IMR-90 (cell line): ENCODE data around the gene NUDT1. TPM values are rescaled to one million over a fixed set of nuclear protein-coding genes. Genes with fewer than 3 reads are reported as not detected.

Experiments
- ATAC-seq: fragments of 200-7000 bp; cut with Tn5 transposase; 2 replicates; pipeline ENCODE4 v1.9.1; 2020; ENCODE audit warnings: low read depth, mild to moderate bottlenecking, moderate library complexity
- BruUV-seq: library from RNA; stranded (reverse); fragments of 400-500 nt; replicated peaks from 2 replicates; lab custom pipeline; 2021; lab: Mats Ljungman, UMichigan
- CTCF ChIA-PET: fragments of 300-600 bp; formaldehyde crosslinking; extraction: SDS; loops from one replicate; lab custom pipeline; 2021; ENCODE audit warnings: antibody characterized with exemption; lab: Yijun Ruan, JAX
- POLR2A ChIA-PET: fragments of 300-600 bp; sonication (Branson Sonifier 250); formaldehyde crosslinking; loops from one replicate; lab custom pipeline; 2022; ENCODE audit warnings: antibody characterized with exemption; ENCODE audit not compliant: unreplicated experiment; lab: Charles Lee
- DNase-seq: peaks from one replicate; pipeline ENCODE4 v3.0.0; 2013
- H2AFZ ChIP-seq: replicated peaks from 2 replicates; pipeline ENCODE3; 2013; ENCODE audit warnings: low read length, mild to moderate bottlenecking; ENCODE audit not compliant: poor library complexity
- H2AK5ac ChIP-seq: 2 replicates; pipeline ENCODE4 v1.6.1; 2013; ENCODE audit warnings: low read depth, low read length, inconsistent platforms
- H2AK9ac ChIP-seq: replicated peaks from 2 replicates; pipeline ENCODE3; 2013; ENCODE audit warnings: mild to moderate bottlenecking, low read depth, low read length, moderate library complexity; ENCODE audit not compliant: poor library complexity
- H2BK120ac ChIP-seq: 2 replicates; pipeline ENCODE4 v1.6.1; 2013; ENCODE audit warnings: low read depth, low read length, inconsistent platforms
- H2BK15ac ChIP-seq: 3 replicates; pipeline ENCODE4 v1.6.1; 2013; ENCODE audit warnings: low read depth, low read length, inconsistent platforms
- H2BK20ac ChIP-seq: 2 replicates; pipeline ENCODE4 v1.6.1; 2013; ENCODE audit warnings: low read depth, mild to moderate bottlenecking, inconsistent platforms, low read length, moderate library complexity
- H2BK5ac ChIP-seq: 2 replicates; pipeline ENCODE4 v1.6.1; 2013; ENCODE audit warnings: mild to moderate bottlenecking, low read depth, low read length, inconsistent platforms; ENCODE audit not compliant: poor library complexity, severe bottlenecking
- H3K14ac ChIP-seq: replicated peaks from 2 replicates; pipeline ENCODE4 v1.6.1; 2013; ENCODE audit warnings: low read depth, low read length, inconsistent platforms
- H3K18ac ChIP-seq: 2 replicates; pipeline ENCODE4 v1.6.1; 2013; ENCODE audit warnings: low read depth, low read length, control low read depth
- H3K23ac ChIP-seq: 2 replicates; pipeline ENCODE4 v1.6.1; 2013; ENCODE audit warnings: low read depth, low read length, inconsistent platforms
- H3K27ac ChIP-seq: 2 replicates; pipeline ENCODE4 v1.5.1; 2013; ENCODE audit warnings: mild to moderate bottlenecking, control low read depth, low read length; ENCODE audit not compliant: insufficient read depth
- H3K27me3 ChIP-seq: 2 replicates; pipeline ENCODE4 v1.6.1; 2013; ENCODE audit warnings: low read length; ENCODE audit not compliant: control insufficient read depth, insufficient read depth
- H3K36me3 ChIP-seq: 2 replicates; pipeline ENCODE4 v1.6.1; 2013; ENCODE audit warnings: low read length, mixed read lengths; ENCODE audit not compliant: control insufficient read depth, insufficient read depth
- H3K4ac ChIP-seq: 2 replicates; pipeline ENCODE4 v1.6.1; 2013; ENCODE audit warnings: low read depth, low read length, inconsistent platforms
- H3K4me1 ChIP-seq: 2 replicates; pipeline ENCODE4 v1.6.1; 2013; ENCODE audit warnings: low read length, mixed read lengths; ENCODE audit not compliant: control insufficient read depth, insufficient read depth
- H3K4me2 ChIP-seq: 2 replicates; pipeline ENCODE4 v1.6.1; 2013; ENCODE audit warnings: low read depth, mild to moderate bottlenecking, control low read depth, low read length, moderate library complexity
- H3K4me3 ChIP-seq: 2 replicates; pipeline ENCODE4 v1.5.1; 2013; ENCODE audit warnings: low read depth, mild to moderate bottlenecking, control low read depth, low read length, moderate library complexity; ENCODE audit not compliant: insufficient read depth
- H3K56ac ChIP-seq: 2 replicates; pipeline ENCODE4 v1.6.1; 2013; ENCODE audit warnings: low read length, inconsistent platforms; ENCODE audit not compliant: insufficient read depth; ENCODE audit errors: extremely low read depth
- H3K79me1 ChIP-seq, 2 experiments: 2 replicates each; pipeline ENCODE4 v1.6.1; 2013; ENCODE audit warnings: low read length in 2 of 2, inconsistent platforms in 1 of 2, low read depth in 1 of 2
- H3K9ac ChIP-seq: 2 replicates; pipeline ENCODE4 v1.6.1; 2013; ENCODE audit warnings: low read depth, low read length, control low read depth
- H3K9me1 ChIP-seq: 2 replicates; pipeline ENCODE4 v1.6.1; 2013; ENCODE audit warnings: low read length, inconsistent platforms; ENCODE audit not compliant: insufficient read depth
- H3K9me3 ChIP-seq: 2 replicates; pipeline ENCODE4 v1.6.1; 2013; ENCODE audit warnings: low read length; ENCODE audit not compliant: control insufficient read depth, insufficient read depth
- H4K20me1 ChIP-seq: 2 replicates; pipeline ENCODE4 v1.6.1; 2013; ENCODE audit warnings: low read length, inconsistent platforms; ENCODE audit not compliant: insufficient read depth
- H4K5ac ChIP-seq: 2 replicates; pipeline ENCODE4 v1.6.1; 2013; ENCODE audit warnings: mild to moderate bottlenecking, low read depth, low read length, control low read depth
- H4K8ac ChIP-seq, 2 experiments: 2 replicates each; pipeline ENCODE4 v1.6.1; 2013; ENCODE audit warnings: low read depth in 2 of 2, low read length in 2 of 2, control low read depth in 1 of 2, inconsistent platforms in 1 of 2
- H4K91ac ChIP-seq: 2 replicates; pipeline ENCODE4 v1.6.1; 2013; ENCODE audit warnings: low read depth, low read length, inconsistent platforms; ENCODE audit not compliant: insufficient read depth
- BHLHE40 ChIP-seq: fragments of 150-350 bp; IDR thresholded peaks from 2 replicates; pipeline ENCODE4 v1.6.1; 2016; ENCODE audit warnings: mild to moderate bottlenecking, low read depth, low read length
- CEBPB ChIP-seq: IDR thresholded peaks from 2 replicates; pipeline ENCODE4 v1.6.1; 2012; ENCODE audit warnings: low read depth, low read length, improper control_type of control experiment
- CHD1 ChIP-seq: IDR thresholded peaks from 2 replicates; pipeline ENCODE4 v1.6.1; 2012; ENCODE audit warnings: low read depth, low read length, improper control_type of control experiment
- CTCF ChIP-seq: conservative IDR thresholded peaks from 2 replicates; pipeline ENCODE4 v1.5.1; 2012; ENCODE audit warnings: mild to moderate bottlenecking, low read depth, low read length, improper control_type of control experiment
- ELK1 ChIP-seq: fragments of 150-350 bp; IDR thresholded peaks from 2 replicates; pipeline ENCODE4 v1.6.1; 2016; ENCODE audit warnings: low read depth, mild to moderate bottlenecking, low read length, moderate library complexity, borderline replicate concordance
- FOS ChIP-seq: fragments of 150-350 bp; IDR thresholded peaks from 2 replicates; pipeline ENCODE4 v1.6.1; 2016; ENCODE audit warnings: low read depth, low read length
- MAFK ChIP-seq: IDR thresholded peaks from 2 replicates; pipeline ENCODE4 v1.6.1; 2012; ENCODE audit warnings: low read depth, low read length, improper control_type of control experiment
- MAZ ChIP-seq: IDR thresholded peaks from 2 replicates; pipeline ENCODE4 v1.6.1; 2012; ENCODE audit warnings: low read depth, mild to moderate bottlenecking, low read length, improper control_type of control experiment, moderate library complexity, borderline replicate concordance
- MXI1 ChIP-seq: IDR thresholded peaks from 2 replicates; pipeline ENCODE4 v1.6.1; 2012; ENCODE audit warnings: low read depth, mild to moderate bottlenecking, low read length, moderate library complexity, borderline replicate concordance
- NFE2L2 ChIP-seq: fragments of 150-350 bp; IDR thresholded peaks from 2 replicates; pipeline ENCODE4 v1.6.1; 2016; ENCODE audit warnings: low read depth, mild to moderate bottlenecking, low read length
- POLR2A ChIP-seq: IDR thresholded peaks from 2 replicates; pipeline ENCODE4 v1.6.1; 2012; ENCODE audit warnings: mild to moderate bottlenecking, low read depth, low read length
- RAD21 ChIP-seq: IDR thresholded peaks from 2 replicates; pipeline ENCODE4 v1.6.1; 2012; ENCODE audit warnings: low read length, improper control_type of control experiment
- RCOR1 ChIP-seq: IDR thresholded peaks from 2 replicates; pipeline ENCODE4 v1.6.1; 2012; ENCODE audit warnings: mild to moderate bottlenecking, low read length, improper control_type of control experiment; ENCODE audit not compliant: insufficient replicate concordance
- RFX5 ChIP-seq: IDR thresholded peaks from 2 replicates; pipeline ENCODE4 v1.8.0; 2012; ENCODE audit warnings: low read depth, mild to moderate bottlenecking, low read length, moderate library complexity
- SMC3 ChIP-seq: fragments of 150-350 bp; IDR thresholded peaks from 2 replicates; pipeline ENCODE4 v1.6.1; 2016; ENCODE audit warnings: low read depth, mild to moderate bottlenecking, antibody characterized with exemption, low read length, moderate library complexity
- USF2 ChIP-seq: fragments of 150-350 bp; IDR thresholded peaks from 2 replicates; pipeline ENCODE4 v1.6.1; 2017; ENCODE audit warnings: mild to moderate bottlenecking, antibody characterized with exemption, low read length, low read depth
- WGBS, 2 experiments: methylation state at CpG; one replicate each; pipeline versions ENCODE4 v1.1.5 to v1.1.7; 2013; ENCODE audit warnings: missing lambda C conversion rate in 2 of 2; ENCODE audit not compliant: insufficient read length in 1 of 2; ENCODE audit errors: extremely low coverage in 2 of 2; 5-methylcytosine and 5-hydroxymethylcytosine counted together
- dilution Hi-C: fragments of 300-500 bp; cut with HindIII; formaldehyde crosslinking; loops from one replicate; pipeline ENCODE4 v1.14.3; 2018; ENCODE audit warnings: low sequenced_read_pairs; ENCODE audit not compliant: unreplicated experiment
- in situ Hi-C: fragments of 300-500 bp; cut with MboI; formaldehyde crosslinking; loops from 3 replicates; pipeline ENCODE4 v1.14.3; 2019; ENCODE audit warnings: low sequenced_read_pairs, inconsistent platforms, mixed read lengths
- intact Hi-C: fragments of 100-400 bp; cut with micrococcal nuclease; formaldehyde crosslinking; loops from 2 replicates; pipeline ENCODE4 v1.10.0; 2022
- polyA plus RNA-seq, 3 experiments: library from polyadenylated mRNA; depleted of rRNA; stranded (reverse); fragments of >200 nt; gene quantifications; 2 replicates each; pipeline ENCODE4 v1.2.3, GENCODE V29; 2012; ENCODE audit warnings: low replicate concordance in 1 of 3
- total RNA-seq: library from RNA; depleted of rRNA; stranded (reverse); fragments of >200 nt; gene quantifications from 2 replicates; pipeline ENCODE4 v1.2.3, GENCODE V29; 2012

The NUDT1 gene
- total and polyA plus RNA-seq, 2 of the 4 experiments (the other 2 are of a cell fraction), result 33.4 to 49.1 TPM

GRCh38 chr7:2271273-2272026 lies 29.4 kb downstream of the NUDT1 start:
- CTCF ChIA-PET, result no interaction called here
- H4K5ac ChIP-seq, result no peak overlapping the region
- dilution Hi-C loops, result no loop called here

More at GRCh38 chr7:2271273-2272026, 29.4 kb downstream of the NUDT1 start:
- in situ Hi-C loops (no loop called here), intact Hi-C loops (no loop called here)
- no TSS peak for BruUV-seq
- H2AFZ ChIP-seq, result no peak overlapping the region
- no peak overlapping the region for H2AK9ac ChIP-seq
- H3K27ac ChIP-seq, result no peak overlapping the region
- POLR2A ChIA-PET, result no interaction called here
- no peak overlapping the region for H4K91ac ChIP-seq
- H2BK5ac ChIP-seq, result no peak overlapping the region
- no peak overlapping the region for H2BK15ac ChIP-seq
- H3K23ac ChIP-seq, result no peak overlapping the region
- no peak overlapping the region for H3K4ac ChIP-seq
- no peak overlapping the region for H3K4me3 ChIP-seq
- no peak overlapping the region for H3K56ac ChIP-seq
- WGBS, 2 experiments, result 93% methylated on average over 14 of the region's 27 CpGs; no CpG with 5 or more reads in 1 of the 2 experiments
- H3K27me3 ChIP-seq, result no peaks in the 10 kb centered on the region
- H3K18ac ChIP-seq, result no peak overlapping the region
- no peak overlapping the region for H3K9ac ChIP-seq
- no peak for DNase-seq
- H3K9me3 ChIP-seq, result no peaks in the 10 kb centered on the region
- TF ChIP-seq MAZ, result no peak
- TF ChIP-seq RFX5, result no peak
- no peak for TF ChIP-seq NFE2L2
- TF ChIP-seq CTCF, result no peak
- TF ChIP-seq SMC3, result no peak
- TF ChIP-seq BHLHE40, result no peak
- no peak for TF ChIP-seq FOS
- no peak for TF ChIP-seq POLR2A
- no peak for TF ChIP-seq MAFK
- TF ChIP-seq CHD1, result no peak
- no peak for TF ChIP-seq RAD21
- TF ChIP-seq CEBPB, result no peak
- no peak for TF ChIP-seq USF2
- no peak for TF ChIP-seq ELK1
- TF ChIP-seq MXI1, result no peak
- TF ChIP-seq RCOR1, result no peak
- H2BK20ac ChIP-seq, result no peak overlapping the region
- ATAC-seq, result no peak
- peaks cover 15% of the 10 kb centered on the region for H3K36me3 ChIP-seq
- no peaks in the 10 kb centered on the region for H3K9me1 ChIP-seq
- H3K4me1 ChIP-seq, result peaks cover 13% of the 10 kb centered on the region
- no peak overlapping the region for H2AK5ac ChIP-seq
- no peak overlapping the region for H4K8ac ChIP-seq
- H2BK120ac ChIP-seq, result no peak overlapping the region
- no peak overlapping the region for H3K14ac ChIP-seq
- peaks cover 0 to 8% of the 10 kb centered on the region in 2 experiments; a peak in 1 of 4 replicates for H3K79me1 ChIP-seq
- 0 out of 2 replicates have a peak, but pooled peaks cover 4% of the 10 kb centered on the region for H4K20me1 ChIP-seq
- no peak overlapping the region for H3K4me2 ChIP-seq
